ENCODE data around the gene GRIN2A.

The GRIN2A gene

GRCh38 chr16:9957002-9957401 is 225.2 kb downstream of the GRIN2A start:
- DNase-seq: no peak

GRCh38 chr16:9955677-9956076 is 226.6 kb downstream of the GRIN2A start:
- no peak for DNase-seq

GRCh38 chr16:9953908-9954570 is 228.2 kb downstream of the GRIN2A start:
- no peak for DNase-seq

GRCh38 chr16:9950658-9951057 is 231.6 kb downstream of the GRIN2A start:
- DNase-seq: no peak

GRCh38 chr16:9949396-9949795 is 232.8 kb downstream of the GRIN2A start:
- DNase-seq: no peak

GRCh38 chr16:9948933-9949332 is 233.3 kb downstream of the GRIN2A start:
- no peak for DNase-seq

GRCh38 chr16:9946022-9946720 is 236.1 kb downstream of the GRIN2A start:
- no peak for DNase-seq

- DNase-seq: no peak
Observed at GRCh38 chr16:9943121-9943520, 239.1 kb downstream of the GRIN2A start.

GRCh38 chr16:9941245-9941644 is 241.0 kb downstream of the GRIN2A start:
- DNase-seq: no peak

- no peak for DNase-seq
Observed at GRCh38 chr16:9934723-9935508, 247.3 kb downstream of the GRIN2A start.

GRCh38 chr16:9932919-9933653 is 249.1 kb downstream of the GRIN2A start:
- DNase-seq: no peak

- DNase-seq: no peak
Observed at GRCh38 chr16:9932000-9932399, 250.2 kb downstream of the GRIN2A start.

GRCh38 chr16:9929836-9930235 is 252.4 kb downstream of the GRIN2A start:
- DNase-seq: no peak

- no peak for DNase-seq
Observed at GRCh38 chr16:9929313-9929712, 252.9 kb downstream of the GRIN2A start.

GRCh38 chr16:9922441-9922840 is 259.8 kb downstream of the GRIN2A start:
- DNase-seq: no peak

GRCh38 chr16:9921997-9922396 is 260.2 kb downstream of the GRIN2A start:
- no peak for DNase-seq

GRCh38 chr16:9919460-9919859 is 262.8 kb downstream of the GRIN2A start:
- DNase-seq: no peak

GRCh38 chr16:9917691-9918090 is 264.5 kb downstream of the GRIN2A start:
- DNase-seq: no peak

GRCh38 chr16:9913604-9914326 is 268.5 kb downstream of the GRIN2A start:
- no peak for DNase-seq

GRCh38 chr16:9911989-9912388 is 270.2 kb downstream of the GRIN2A start:
- DNase-seq: no peak

- DNase-seq: no peak
Observed at GRCh38 chr16:9911231-9911630, 271.0 kb downstream of the GRIN2A start.

GRCh38 chr16:9909072-9909825 is 273.0 kb downstream of the GRIN2A start:
- DNase-seq: no peak
